ENCODE results near the gene ADGRL2.
A peak's percentile ranks its signal among the peaks of the same experiment; 100 is the strongest.

The ADGRL2 gene

GRCh38 chr1:81823082-81823481 lies 22.3 kb downstream of the ADGRL2 start:
- Histone ChIP-seq H4K20me1 (ENCODE audit: low read depth, low read length) (no peaks in the 10 kb centered on the region), H3F3A (ENCODE audit: insufficient read depth) (no peaks in the 10 kb centered on the region; the same call in 1 of the 2 replicates), H3K9me2 (replicated peaks; ENCODE audit: insufficient read depth, low read length) (no peaks in the 10 kb centered on the region), H3K9ac (ENCODE audit: low read length) (no peak overlapping the region), H3K27me3 (ENCODE audit: low read length) (no peaks in the 10 kb centered on the region), H3K4me3 (ENCODE audit: insufficient read depth, low read length, poor library complexity, severe bottlenecking) (no peak overlapping the region), H3K9me3 (ENCODE audit: insufficient read depth, low read length) (no peaks in the 10 kb centered on the region), H3K79me2 (ENCODE audit: insufficient read depth, low read length) (no peaks in the 10 kb centered on the region), H3K36me3 (ENCODE audit: low read length) (no peaks in the 10 kb centered on the region), H2AFZ (ENCODE audit: low read depth, low read length, severe bottlenecking) (peak overlapping the region; percentile 26), H3K4me2 (ENCODE audit: low read depth, low read length, poor library complexity, severe bottlenecking) (no peak overlapping the region), H3K27ac (ENCODE audit: low read depth, low read length) (no peak overlapping the region)
- no peak for TF ChIP-seq CTCF (IDR thresholded peaks at IDR 0.05; ENCODE audit: insufficient read depth, low read length, poor library complexity, severe bottlenecking)
- TF ChIP-seq EZH2phosphoT487 (conservative IDR thresholded peaks at IDR 0.05; ENCODE audit: low read length), result no peak

- H3F3A ChIP-seq (ENCODE audit: insufficient read depth), result no peaks in the 10 kb centered on the region
- no peaks in the 10 kb centered on the region for H3K9me3 ChIP-seq (ENCODE audit: insufficient read depth, low read length)
- no peak overlapping the region for H3K4me2 ChIP-seq (ENCODE audit: low read depth, low read length, poor library complexity, severe bottlenecking)
- no peak overlapping the region for H3K9ac ChIP-seq (ENCODE audit: low read length)
- no peak for TF ChIP-seq CTCF (IDR thresholded peaks at IDR 0.05; ENCODE audit: insufficient read depth, low read length, poor library complexity, severe bottlenecking)
- TF ChIP-seq EZH2phosphoT487 (conservative IDR thresholded peaks at IDR 0.05; ENCODE audit: low read length), result no peak
- no peaks in the 10 kb centered on the region for H3K36me3 ChIP-seq (ENCODE audit: low read length)
- H3K27ac ChIP-seq (ENCODE audit: low read depth, low read length), result no peak overlapping the region
- H4K20me1 ChIP-seq (ENCODE audit: low read depth, low read length), result no peaks in the 10 kb centered on the region
- H2AFZ ChIP-seq (ENCODE audit: low read depth, low read length, severe bottlenecking), result no peak overlapping the region
- no peaks in the 10 kb centered on the region for H3K79me2 ChIP-seq (ENCODE audit: insufficient read depth, low read length)
- H3K4me3 ChIP-seq (ENCODE audit: insufficient read depth, low read length, poor library complexity, severe bottlenecking), result no peak overlapping the region
- H3K9me2 ChIP-seq (replicated peaks; ENCODE audit: insufficient read depth, low read length), result no peaks in the 10 kb centered on the region
- H3K27me3 ChIP-seq (ENCODE audit: low read length), result no peaks in the 10 kb centered on the region
Observed at GRCh38 chr1:81824759-81825158, 24.0 kb downstream of the ADGRL2 start.

GRCh38 chr1:81827942-81828341 lies 27.2 kb downstream of the ADGRL2 start:
- Histone ChIP-seq H3K27me3 (ENCODE audit: low read length) (no peaks in the 10 kb centered on the region), H3K79me2 (ENCODE audit: insufficient read depth, low read length) (no peaks in the 10 kb centered on the region), H3K9me2 (replicated peaks; ENCODE audit: insufficient read depth, low read length) (no peaks in the 10 kb centered on the region), H3K36me3 (ENCODE audit: low read length) (no peaks in the 10 kb centered on the region), H3K9me3 (ENCODE audit: insufficient read depth, low read length) (no peaks in the 10 kb centered on the region), H4K20me1 (ENCODE audit: low read depth, low read length) (no peaks in the 10 kb centered on the region), H3F3A (ENCODE audit: insufficient read depth) (no peaks in the 10 kb centered on the region), H3K4me2 (ENCODE audit: low read depth, low read length, poor library complexity, severe bottlenecking) (no peak overlapping the region), H2AFZ (ENCODE audit: low read depth, low read length, severe bottlenecking) (no peak overlapping the region), H3K4me3 (ENCODE audit: insufficient read depth, low read length, poor library complexity, severe bottlenecking) (no peak overlapping the region), H3K27ac (ENCODE audit: low read depth, low read length) (no peak overlapping the region), H3K9ac (ENCODE audit: low read length) (no peak overlapping the region)
- TF ChIP-seq EZH2phosphoT487 (conservative IDR thresholded peaks at IDR 0.05; ENCODE audit: low read length), result no peak
- TF ChIP-seq CTCF (IDR thresholded peaks at IDR 0.05; ENCODE audit: insufficient read depth, low read length, poor library complexity, severe bottlenecking), result no peak
